Measurements from ENCODE around the gene GARRE1.
"Not testable (repeated sequence)": the region's sequence is repeated elsewhere in the genome, so short reads cannot be mapped to it uniquely, and the experiment has no call there.

The GARRE1 gene

GRCh38 chr19:34232566-34233481 lies 21.5 kb upstream of the GARRE1 start:
- DNase-seq, result peak; percentile 86

GRCh38 chr19:34235425-34235940 lies 18.9 kb upstream of the GARRE1 start:
- DNase-seq, result no peak

GRCh38 chr19:34236035-34236987 lies 18.0 kb upstream of the GARRE1 start:
- peak; percentile 70 for DNase-seq

- DNase-seq, result no peak
Measured at GRCh38 chr19:34237283-34237682, 17.1 kb upstream of the GARRE1 start.

GRCh38 chr19:34237939-34238338 lies 16.4 kb upstream of the GARRE1 start:
- DNase-seq, result no peak

GRCh38 chr19:34241513-34242337 lies 12.6 kb upstream of the GARRE1 start:
- peak; percentile 95 for DNase-seq

GRCh38 chr19:34243138-34243875 lies 11.0 kb upstream of the GARRE1 start:
- peak; percentile 90 for DNase-seq

- peak; percentile 72 for DNase-seq
Measured at GRCh38 chr19:34243876-34244578, 10.3 kb upstream of the GARRE1 start.

- DNase-seq, result no peak
Measured at GRCh38 chr19:34244611-34245299, 9.6 kb upstream of the GARRE1 start.

- DNase-seq, result no peak
Measured at GRCh38 chr19:34246340-34246739, 8.0 kb upstream of the GARRE1 start.

GRCh38 chr19:34248941-34249340 lies 5.4 kb upstream of the GARRE1 start:
- DNase-seq, result no peak

GRCh38 chr19:34253167-34253566 lies 1.2 kb upstream of the GARRE1 start:
- not testable (repeated sequence) for DNase-seq

- not testable (repeated sequence) for DNase-seq
Measured at GRCh38 chr19:34253681-34254045, 691 bp upstream of the GARRE1 start.

- DNase-seq, result peak; percentile 72
Measured at GRCh38 chr19:34254698-34255432, 511 bp downstream of the GARRE1 start.

- no peak for DNase-seq
Measured at GRCh38 chr19:34255546-34255945, 1.2 kb downstream of the GARRE1 start.

GRCh38 chr19:34256835-34257558 lies 2.6 kb downstream of the GARRE1 start:
- DNase-seq, result no peak

- no peak for DNase-seq
Measured at GRCh38 chr19:34257559-34257924, 3.2 kb downstream of the GARRE1 start.

GRCh38 chr19:34259367-34260095 lies 5.2 kb downstream of the GARRE1 start:
- DNase-seq, result no peak

Measured in islet precursor cell (in vitro differentiated cells).